HG03439 (cell line): ENCODE results near the gene SOX12.
"Not testable (repeated sequence)": the region's sequence is repeated elsewhere in the genome, so short reads cannot be mapped to it uniquely, and the experiment has no call there.

ENCODE experiments used
- ATAC-seq: cut with Tn5 transposase; IDR thresholded peaks from one replicate; pipeline ENCODE4 v1.9.1; 2021; ENCODE audit warnings: mild to moderate bottlenecking, moderate library complexity; ENCODE audit not compliant: unreplicated experiment

SOX12 gene

DNA sequence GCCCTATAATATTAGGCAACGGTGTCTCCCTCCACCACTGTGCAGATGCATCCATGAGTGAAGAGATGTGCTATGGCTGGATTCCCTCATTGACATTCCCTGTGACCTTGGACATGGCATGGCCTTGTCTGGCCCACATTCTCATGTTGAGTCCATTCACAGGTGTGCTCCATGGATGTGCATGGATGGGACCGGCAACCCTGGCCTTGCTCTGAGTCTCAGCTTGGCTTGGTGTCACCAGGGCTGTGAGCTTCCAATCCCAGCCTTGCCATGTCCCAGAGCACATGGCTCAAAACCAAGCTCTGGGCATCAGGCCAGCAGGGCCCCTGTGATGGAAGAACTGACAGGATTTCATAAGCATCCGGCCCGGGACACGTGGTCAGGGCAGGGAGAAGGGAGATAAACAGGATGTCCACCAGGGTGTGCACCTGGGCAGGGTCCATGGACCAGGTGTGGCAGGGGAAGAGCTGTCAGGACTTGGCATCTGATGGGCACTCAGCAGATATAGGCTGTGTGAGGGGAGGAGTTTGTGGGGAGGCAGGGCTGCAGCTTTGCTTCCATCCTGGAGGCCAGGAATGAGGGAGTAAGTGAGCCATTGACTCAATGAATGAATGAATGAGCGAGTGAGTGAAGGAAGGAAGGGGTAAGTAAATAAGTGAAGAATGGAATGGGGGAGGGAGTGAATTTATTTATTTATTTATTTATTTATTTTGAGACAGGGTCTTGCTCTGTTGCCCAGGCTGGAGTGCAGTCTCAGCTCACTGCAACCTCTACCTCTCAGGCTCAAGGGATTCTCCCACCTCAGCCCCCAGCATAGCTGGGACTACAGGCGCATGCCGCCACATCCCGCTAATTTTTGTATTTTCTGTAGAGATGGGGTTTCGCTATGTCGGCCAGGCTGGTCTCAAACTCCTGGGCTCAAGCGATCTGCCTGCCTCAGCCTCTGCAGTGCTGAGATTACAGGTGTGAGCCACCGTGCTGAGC, 37.2 kb downstream of the SOX12 start:
- no peak for ATAC-seq

DNA sequence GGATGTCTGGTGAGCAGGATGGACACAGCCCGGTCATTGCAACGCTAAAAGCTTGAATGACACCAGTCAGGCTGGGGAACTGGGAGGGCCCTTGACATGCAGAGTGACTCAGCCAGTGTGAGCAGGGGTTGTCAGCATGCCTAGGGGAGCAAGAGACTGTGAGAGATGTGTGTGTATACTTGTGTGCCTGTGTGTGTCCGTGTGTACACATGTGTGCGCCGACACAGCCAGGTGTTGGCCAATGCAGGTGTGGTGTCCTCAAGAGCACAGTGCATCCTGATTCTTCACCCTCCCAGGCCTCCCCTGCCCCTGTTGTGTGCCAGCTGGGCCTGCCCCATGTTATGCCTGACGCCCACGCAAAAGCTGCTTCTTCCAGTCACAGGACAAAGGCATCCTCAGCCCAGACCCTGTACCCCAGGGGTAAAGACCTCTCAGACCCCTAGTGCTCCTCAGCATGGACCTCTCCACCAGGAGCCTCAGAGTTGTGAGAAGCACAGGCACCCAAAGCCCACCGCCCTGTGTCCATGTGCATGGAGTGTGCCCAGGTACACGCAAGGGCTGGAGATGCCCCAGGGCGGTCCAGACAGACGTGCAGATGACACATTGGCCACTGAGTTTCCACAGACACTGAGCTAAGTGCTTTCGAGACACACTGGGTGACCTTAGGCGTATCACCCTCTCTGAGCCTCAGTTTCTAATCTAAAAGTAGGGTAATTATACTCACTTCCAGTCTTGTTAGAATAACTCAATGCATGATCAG, 38.1 kb downstream of the SOX12 start:
- no peak for ATAC-seq

- no peak for ATAC-seq
Observed at GRCh38 chr20:364905-365794, 39.8 kb downstream of the SOX12 start.

- ATAC-seq, result no peak
Observed at GRCh38 chr20:366041-366718, 40.8 kb downstream of the SOX12 start.

DNA sequence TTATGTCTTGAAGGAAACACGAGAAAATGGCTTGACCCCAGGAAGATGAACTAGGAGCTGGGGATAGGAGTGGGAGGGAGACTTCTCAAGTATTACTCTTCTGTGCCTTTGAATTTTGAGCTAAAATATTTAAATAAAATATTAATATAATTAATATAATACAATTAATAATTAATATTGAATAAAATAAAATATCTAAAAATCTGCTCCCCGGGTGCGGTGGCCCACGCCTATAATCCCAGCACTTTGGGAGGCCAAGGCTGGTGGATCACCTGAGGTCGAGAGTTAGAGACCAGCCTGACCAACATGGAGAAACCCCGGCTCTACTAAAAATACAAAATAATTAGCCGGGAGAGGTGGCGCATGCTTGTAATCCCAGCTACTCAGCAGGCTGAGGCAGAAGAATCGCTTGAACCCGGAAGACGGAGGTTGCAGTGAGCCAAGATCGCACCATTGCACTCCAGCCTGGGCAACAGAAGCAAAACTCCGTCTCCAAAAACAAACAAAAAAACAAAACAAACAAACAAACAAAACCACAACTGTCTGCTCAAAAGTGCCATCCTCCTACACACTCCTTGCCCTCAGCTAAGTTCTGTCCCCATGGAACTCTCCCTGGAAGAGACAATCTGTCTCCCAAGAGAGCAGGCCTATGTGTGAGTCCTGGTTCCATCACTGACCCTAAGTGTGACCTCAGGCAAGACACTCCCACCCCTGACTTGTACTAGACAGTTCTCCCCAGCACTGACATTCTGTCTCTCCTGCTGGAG, 41.5 kb downstream of the SOX12 start:
- ATAC-seq, result no peak

- no peak for ATAC-seq
Observed at GRCh38 chr20:367486-367887, 42.1 kb downstream of the SOX12 start.

GRCh38 chr20:368915-369314, 43.6 kb downstream of the SOX12 start:
- no peak for ATAC-seq

GRCh38 chr20:370151-370600, 44.8 kb downstream of the SOX12 start:
- ATAC-seq, result no peak

- ATAC-seq, result no peak
Observed at GRCh38 chr20:370977-371754, 45.8 kb downstream of the SOX12 start.

GRCh38 chr20:371755-372542, 46.6 kb downstream of the SOX12 start:
- no peak for ATAC-seq

- not testable (repeated sequence) for ATAC-seq
Observed at GRCh38 chr20:372543-373082, 47.3 kb downstream of the SOX12 start.

GRCh38 chr20:373171-373890, 48.0 kb downstream of the SOX12 start:
- ATAC-seq, result no peak

DNA sequence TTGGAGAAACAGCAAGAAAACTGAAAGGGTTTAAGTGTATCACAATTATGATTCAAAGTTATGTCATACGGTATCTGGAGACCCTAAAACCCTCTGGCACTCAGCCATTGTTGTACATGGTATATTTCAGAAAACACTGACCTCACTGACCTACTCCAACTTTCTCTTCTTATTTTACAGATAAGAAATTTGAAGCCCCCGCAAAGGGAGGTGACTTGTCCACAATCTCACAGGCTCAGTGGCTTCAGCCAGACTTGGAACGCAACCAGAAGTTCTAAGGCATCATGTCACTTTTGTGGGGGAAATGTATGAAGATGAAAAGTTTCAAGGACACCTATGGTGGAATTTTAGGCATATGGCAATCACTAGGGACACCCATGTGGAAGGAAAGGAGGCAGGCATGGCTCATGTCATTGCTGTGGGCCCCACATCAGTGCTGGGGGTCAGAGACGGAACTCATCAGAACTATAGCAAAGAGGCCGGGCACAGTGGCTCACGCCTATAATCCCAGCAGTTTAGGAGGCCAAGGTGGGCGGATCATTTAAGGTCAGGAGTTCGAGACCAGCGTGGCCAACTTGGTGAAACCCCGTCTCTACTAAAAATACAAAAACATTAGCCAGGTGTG, 50.0 kb downstream of the SOX12 start:
- no peak for ATAC-seq

GRCh38 chr20:376089-376488, 50.7 kb downstream of the SOX12 start:
- no peak for ATAC-seq

DNA sequence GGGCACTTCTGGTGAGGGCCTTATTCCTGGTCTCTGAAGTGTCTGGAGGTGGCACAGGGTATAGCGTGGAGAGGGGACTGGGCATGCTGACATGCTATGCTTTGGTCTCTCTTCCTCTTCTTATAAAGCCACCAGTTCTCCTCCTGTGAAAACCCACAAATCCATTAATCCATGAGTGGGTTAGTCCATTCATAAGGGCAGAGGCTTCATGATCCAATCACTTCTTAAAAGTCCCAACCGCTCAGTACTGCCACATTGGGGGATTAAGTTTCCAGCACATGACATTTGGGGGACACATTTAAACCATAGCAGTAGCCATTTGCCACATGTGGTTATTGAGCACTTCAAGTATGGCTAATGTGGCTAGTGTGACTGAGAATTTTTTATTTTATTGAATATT, 51.4 kb downstream of the SOX12 start:
- ATAC-seq, result no peak

DNA sequence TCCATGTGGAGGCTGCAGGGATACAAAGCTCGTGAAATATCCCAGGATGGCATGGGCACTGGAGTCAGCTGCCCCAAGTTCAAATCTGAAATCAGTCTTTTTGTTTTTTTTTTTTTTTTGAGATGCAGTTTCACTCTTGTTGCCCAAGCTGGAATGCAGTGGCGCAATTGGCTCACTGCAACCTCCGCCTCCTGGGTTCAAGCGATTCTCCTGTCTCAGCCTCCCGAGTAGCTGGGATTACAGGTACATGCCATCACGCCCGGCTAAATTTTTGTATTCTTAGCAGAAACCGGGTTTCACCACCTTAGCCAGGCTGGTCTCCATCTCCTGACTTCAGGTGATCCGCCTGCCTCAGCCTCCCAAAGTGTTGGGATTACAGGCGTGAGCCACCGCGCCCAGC, 52.2 kb downstream of the SOX12 start:
- not testable (repeated sequence) for ATAC-seq

DNA sequence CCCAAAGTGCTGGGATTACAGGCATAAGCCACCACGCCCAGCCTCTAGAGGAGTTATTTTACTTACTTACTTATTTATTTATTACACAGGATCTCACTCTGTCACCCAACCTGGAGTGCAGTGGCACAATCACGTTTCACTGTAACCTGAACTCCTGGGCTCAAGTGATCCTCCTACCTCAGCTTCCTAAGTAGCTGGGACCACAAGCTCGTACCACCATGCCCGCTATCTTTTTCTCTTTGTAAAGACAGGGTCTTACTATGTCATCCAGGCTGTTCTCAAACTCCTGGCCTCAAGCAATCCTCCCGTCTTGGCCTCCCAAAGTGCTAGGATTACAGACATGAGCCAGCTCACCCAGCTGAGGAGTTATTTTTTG, 53.6 kb downstream of the SOX12 start:
- no peak for ATAC-seq
